Esophagus muscularis mucosa (tissue), 4 donors: ENCODE measurements around the gene LPAR1. TPM values are rescaled to one million over a fixed set of nuclear protein-coding genes. Genes with fewer than 3 reads are reported as not detected.

Experiments
- DNase-seq: peaks from one replicate; pipeline ENCODE4 v3.0.0-alpha.2; 2017; ENCODE audit errors: extremely low spot score
- H3K27ac ChIP-seq, 4 donors: fragments of 200-600 bp; sonication (generic); replicated peaks in 1 of 4; 1 replicate in 3 of 4; 2 replicates in 1 of 4; pipeline ENCODE4 v1.5.1; 2016 to 2019; ENCODE audit warnings: mild to moderate bottlenecking in 1 of 4
- H3K27me3 ChIP-seq, 4 donors: fragments of 200-600 bp; sonication (generic); one replicate each; pipeline versions ENCODE4 v1.5.1 to v1.6.0; 2016 to 2019
- H3K36me3 ChIP-seq, 4 donors: fragments of 200-600 bp; sonication (generic); one replicate each; pipeline ENCODE4 v1.5.1; 2016 to 2019
- H3K4me1 ChIP-seq, 4 donors: fragments of 200-600 bp; sonication (generic); one replicate each; pipeline ENCODE4 v1.5.1; 2016 to 2019
- H3K4me3 ChIP-seq, 4 donors: fragments of 200-600 bp; sonication (generic); 1 replicate in 2 of 4; 2 replicates in 2 of 4; pipeline ENCODE4 v1.5.1; 2016 to 2019; ENCODE audit warnings: mild to moderate bottlenecking in 4 of 4, moderate library complexity in 1 of 4
- H3K9me3 ChIP-seq, 4 donors: fragments of 200-600 bp; sonication (generic); 1 replicate in 3 of 4; 2 replicates in 1 of 4; pipeline ENCODE4 v1.5.1; 2016 to 2019
- EP300 ChIP-seq: sonication (generic); formaldehyde crosslinking; IDR thresholded peaks from one replicate; pipeline ENCODE4 v1.6.1; 2017; ENCODE audit warnings: antibody characterized with exemption
- POLR2A ChIP-seq: fragments of 450-650 bp; IDR thresholded peaks from one replicate; pipeline ENCODE4 v1.6.1; 2017; ENCODE audit warnings: antibody characterized with exemption, moderate library complexity, mild to moderate bottlenecking, low read depth
- POLR2AphosphoS5 ChIP-seq, 2 donors: sonication (generic); formaldehyde crosslinking; IDR thresholded peaks; one replicate each; pipeline ENCODE4 v1.6.1; 2017; ENCODE audit warnings: antibody characterized with exemption in 2 of 2
- WGBS: methylation state at CpG from one replicate; pipeline ENCODE4 v1.1.5; 2018; 5-methylcytosine and 5-hydroxymethylcytosine counted together
- intact Hi-C: fragments of 100-400 bp; cut with DNase I; formaldehyde crosslinking; loops from one replicate; pipeline ENCODE4 v1.15.1; 2023
- total RNA-seq, 4 donors: library from RNA; depleted of rRNA; stranded (reverse); fragments of >200 nt; gene quantifications; one replicate each; pipeline versions ENCODE4 v1.1.0 to v1.2.1, GENCODE V29; 2016
- TF ChIP-seq, protein P1 (sequence below), 3 experiments: fragments of 200-600 bp in 2 of 3; fragments of 450-650 bp in 1 of 3; sonication (generic) in 2 of 3; IDR thresholded peaks; one replicate each; pipeline ENCODE4 v1.5.1; 2017 to 2019; ENCODE audit warnings: antibody characterized with exemption in 3 of 3, mild to moderate bottlenecking in 2 of 3, moderate library complexity in 1 of 3

The LPAR1 gene
- total RNA-seq, 4 donors from 2014 or later = 34.1 to 55.5 (median 48.8) TPM

DNA sequence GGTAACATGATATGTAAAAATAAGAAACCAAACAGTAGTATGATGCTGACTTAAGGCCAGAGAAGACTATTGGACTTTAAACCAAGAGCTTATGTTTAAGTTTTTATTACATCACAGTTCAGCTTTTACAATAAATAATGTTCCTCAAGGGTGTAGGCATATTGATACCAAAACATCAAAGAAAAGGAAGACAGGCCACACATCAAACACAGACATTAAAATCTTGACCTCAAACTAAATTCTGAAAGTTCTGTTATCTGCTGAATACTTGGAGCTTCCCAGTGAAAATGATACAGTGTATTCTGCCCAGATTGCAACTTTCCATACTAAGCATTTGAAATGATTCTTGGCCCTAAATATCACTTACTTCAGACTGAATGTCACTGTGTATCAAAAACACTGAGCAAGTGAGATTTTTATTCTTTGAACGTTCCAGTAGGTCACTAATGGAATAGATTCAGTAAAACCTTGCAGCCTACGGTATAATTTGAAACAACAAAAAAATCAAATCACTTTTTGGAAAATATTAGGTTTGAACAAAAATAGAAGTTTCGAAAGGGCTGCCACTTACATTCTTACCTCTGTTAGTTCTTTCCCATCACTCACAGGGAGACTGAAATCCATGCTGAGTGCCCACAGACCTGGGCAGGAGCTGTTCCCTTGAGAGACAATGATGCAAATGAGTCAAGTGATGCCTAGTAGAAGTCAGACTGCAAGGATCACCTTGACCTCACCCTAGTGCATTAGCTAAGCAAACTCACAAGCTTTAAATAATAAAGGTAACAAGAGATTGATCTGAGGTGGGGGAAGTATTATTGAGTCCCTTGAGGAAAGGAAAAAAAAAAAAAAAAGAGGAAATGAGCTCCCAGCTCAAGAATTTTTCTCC, 2.5 kb downstream of the LPAR1 start:
- TF ChIP-seq, protein P1, sequence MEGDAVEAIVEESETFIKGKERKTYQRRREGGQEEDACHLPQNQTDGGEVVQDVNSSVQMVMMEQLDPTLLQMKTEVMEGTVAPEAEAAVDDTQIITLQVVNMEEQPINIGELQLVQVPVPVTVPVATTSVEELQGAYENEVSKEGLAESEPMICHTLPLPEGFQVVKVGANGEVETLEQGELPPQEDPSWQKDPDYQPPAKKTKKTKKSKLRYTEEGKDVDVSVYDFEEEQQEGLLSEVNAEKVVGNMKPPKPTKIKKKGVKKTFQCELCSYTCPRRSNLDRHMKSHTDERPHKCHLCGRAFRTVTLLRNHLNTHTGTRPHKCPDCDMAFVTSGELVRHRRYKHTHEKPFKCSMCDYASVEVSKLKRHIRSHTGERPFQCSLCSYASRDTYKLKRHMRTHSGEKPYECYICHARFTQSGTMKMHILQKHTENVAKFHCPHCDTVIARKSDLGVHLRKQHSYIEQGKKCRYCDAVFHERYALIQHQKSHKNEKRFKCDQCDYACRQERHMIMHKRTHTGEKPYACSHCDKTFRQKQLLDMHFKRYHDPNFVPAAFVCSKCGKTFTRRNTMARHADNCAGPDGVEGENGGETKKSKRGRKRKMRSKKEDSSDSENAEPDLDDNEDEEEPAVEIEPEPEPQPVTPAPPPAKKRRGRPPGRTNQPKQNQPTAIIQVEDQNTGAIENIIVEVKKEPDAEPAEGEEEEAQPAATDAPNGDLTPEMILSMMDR (IDR thresholded peaks at IDR 0.05) = no peak
- TF ChIP-seq EP300 = no peak
- TF ChIP-seq POLR2A = no peak
- TF ChIP-seq POLR2AphosphoS5 (IDR thresholded peaks at IDR 0.05) = no peak
- WGBS = 66% methylated on average over 3 of the region's 3 CpGs
- Histone ChIP-seq H3K36me3 (no peaks in the 10 kb centered on the region), H3K9me3 (no peaks in the 10 kb centered on the region), H3K27me3 (peaks cover 0 to 59% (median 11%) of the 10 kb centered on the region in 4 donors), H3K4me1 (peaks cover 8 to 29% (median 20%) of the 10 kb centered on the region in 4 donors), H3K27ac (peak overlapping the region; percentile 74 to 87 (median 84)), H3K4me3 (peak overlapping the region; percentile 59 to 77 (median 66))
- intact Hi-C loops = loop anchor here (5.0 kb wide), 1 partner anchor 262 kb away; no protein-coding TSS in a partner anchor
- no peak for DNase-seq

DNA sequence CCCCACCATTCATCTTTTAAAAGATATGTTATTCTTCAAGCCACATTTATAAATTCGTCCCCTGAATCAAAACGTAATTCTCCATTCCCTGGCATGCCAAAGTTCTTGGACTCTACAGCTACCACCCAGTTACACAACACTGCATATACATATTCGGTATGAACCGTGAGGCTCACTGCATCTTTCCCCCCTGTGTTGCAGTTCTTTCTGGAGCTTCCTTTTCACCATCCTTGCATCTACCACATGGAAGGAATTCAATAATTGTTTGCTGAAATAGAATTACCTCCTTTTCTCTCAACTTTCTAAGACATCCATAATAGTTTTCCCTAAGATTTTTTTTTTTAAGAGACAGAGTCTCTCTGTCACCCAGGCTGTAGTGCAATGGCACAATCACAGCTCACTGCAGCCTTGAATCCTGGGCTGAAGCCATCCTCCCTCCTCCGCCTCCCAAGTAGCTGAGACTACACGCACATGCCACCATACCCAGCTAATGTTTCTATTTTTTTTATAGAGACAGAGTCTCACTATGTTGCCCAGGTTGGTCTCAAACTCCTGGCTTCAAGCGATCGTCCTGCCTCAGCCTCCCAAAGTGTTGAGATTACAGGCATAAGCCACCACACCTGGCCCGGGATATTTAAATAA, 3.3 kb downstream of the LPAR1 start:
- intact Hi-C loops = loop anchor here (5.0 kb wide), 1 partner anchor 262 kb away; no protein-coding TSS in a partner anchor
- Histone ChIP-seq H3K9me3 (no peaks in the 10 kb centered on the region), H3K27ac (peak overlapping the region; percentile 28 to 87 (median 57)), H3K27me3 (peaks cover 0 to 59% (median 11%) of the 10 kb centered on the region in 4 donors), H3K4me3 (peak overlapping the region in 3 of 4 donors; percentile 2 to 77 (median 59)), H3K4me1 (peaks cover 8 to 29% (median 20%) of the 10 kb centered on the region in 4 donors), H3K36me3 (no peaks in the 10 kb centered on the region)
- DNase-seq = no peak
- TF ChIP-seq POLR2AphosphoS5 (IDR thresholded peaks at IDR 0.05) = no peak
- no peak for TF ChIP-seq POLR2A
- TF ChIP-seq, protein P1 (IDR thresholded peaks at IDR 0.05) = no peak
- TF ChIP-seq EP300 = no peak
- 82% methylated on average over 9 of the region's 9 CpGs for WGBS

DNA sequence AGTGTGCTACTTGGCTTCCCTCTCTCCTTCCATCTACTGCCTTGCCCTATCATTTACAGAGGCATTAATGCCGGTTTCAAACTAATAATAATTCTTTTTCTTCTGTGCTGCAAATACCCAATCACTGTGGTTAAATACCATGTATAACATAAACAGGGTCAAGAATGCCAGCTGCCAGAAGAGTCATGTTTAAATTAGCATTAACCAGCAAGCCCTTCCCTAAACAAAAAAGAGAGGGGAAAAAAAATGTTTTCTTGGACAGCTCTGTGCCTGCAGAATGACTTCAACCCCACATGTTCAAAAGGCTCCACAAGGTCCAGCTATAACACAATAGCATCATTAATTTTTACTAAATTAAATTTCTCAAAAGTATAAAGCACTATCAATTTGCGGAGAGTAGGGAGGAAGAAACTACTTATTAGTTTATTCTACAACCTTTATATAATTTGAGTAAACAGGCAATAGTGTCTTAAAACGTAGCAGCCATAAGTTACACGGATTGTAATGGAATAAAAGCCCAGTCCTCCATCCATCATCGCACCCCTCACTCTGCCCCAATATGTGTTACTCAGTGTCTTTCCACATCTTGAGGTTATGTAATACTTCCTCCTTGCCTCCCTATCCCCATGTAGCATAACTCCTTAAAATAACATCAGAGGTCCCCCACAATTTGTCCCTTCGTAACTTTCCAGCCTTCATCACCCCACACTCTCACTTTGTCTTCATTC, 3.9 kb downstream of the LPAR1 start:
- 69% methylated on average over 6 of the region's 6 CpGs for WGBS
- Histone ChIP-seq H3K4me1 (peaks cover 8 to 29% (median 20%) of the 10 kb centered on the region in 4 donors), H3K27ac (peak overlapping the region in 2 of 4 donors; percentile 9 to 40)

DNA sequence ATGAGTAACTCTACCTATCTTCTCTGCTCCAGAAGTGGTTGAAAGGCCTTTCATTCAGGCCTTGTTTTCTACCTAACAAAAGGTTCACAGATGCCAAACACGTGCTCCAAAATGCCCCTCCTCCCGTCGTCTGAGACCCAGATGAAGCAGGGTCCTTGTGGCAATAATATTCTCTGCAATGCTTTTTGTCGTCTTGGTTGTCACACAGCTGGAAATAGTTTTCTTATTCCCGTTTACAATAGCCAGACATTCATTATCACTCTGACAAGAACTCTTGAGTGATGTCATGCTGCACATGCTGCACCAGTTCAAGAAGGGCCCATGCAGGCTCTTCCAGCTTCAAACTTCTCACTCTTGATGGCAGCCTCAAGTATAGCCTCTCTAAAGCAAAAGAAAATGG, 7.8 kb downstream of the LPAR1 start:
- Histone ChIP-seq H3K9me3 (no peaks in the 10 kb centered on the region), H3K27me3 (peaks cover 0 to 22% (median 2%) of the 10 kb centered on the region in 4 donors), H3K27ac (no peak overlapping the region), H3K4me1 (peaks cover 0 to 9% (median 3%) of the 10 kb centered on the region in 4 donors), H3K4me3 (no peak overlapping the region), H3K36me3 (no peaks in the 10 kb centered on the region)
- WGBS = 64% methylated on average over 5 of the region's 5 CpGs
- TF ChIP-seq POLR2A (no peak), EP300 (no peak), POLR2AphosphoS5 (IDR thresholded peaks at IDR 0.05) (no peak)
- TF ChIP-seq, protein P1 (IDR thresholded peaks at IDR 0.05) = no peak
- intact Hi-C loops = no loop called here
- DNase-seq = no peak

More for the DNA sequence above, 3.9 kb downstream of the LPAR1 start:
- intact Hi-C loops = no loop called here
- H3K27me3 ChIP-seq = peaks cover 0 to 59% (median 11%) of the 10 kb centered on the region in 4 donors
- H3K36me3 ChIP-seq = no peaks in the 10 kb centered on the region
- TF ChIP-seq EP300 (no peak), POLR2AphosphoS5 (IDR thresholded peaks at IDR 0.05) (no peak), POLR2A (no peak)
- TF ChIP-seq, protein P1 (IDR thresholded peaks at IDR 0.05) = no peak
- DNase-seq = no peak
- no peaks in the 10 kb centered on the region for H3K9me3 ChIP-seq
- H3K4me3 ChIP-seq = peak overlapping the region in 2 of 4 donors; percentile 2 to 77
